Stimulated activated CD4-positive, alpha-beta T cell treated with anti-CD3 and anti-CD28 coated beads, Interleukin-1b, Interleukin-23, amount 100 ng/mL, for 4 hours (primary cell): ENCODE results near the gene ZNF444.
"Not testable (repeated sequence)": the region's sequence is repeated elsewhere in the genome, so short reads cannot be mapped to it uniquely, and the experiment has no call there.

ENCODE experiments used
- DNase-seq, 2 donors: peaks; one replicate each; pipeline ENCODE4 v3.0.0-alpha.2; 2020; ENCODE audit warnings: low read depth in 2 of 2

ZNF444 gene

GRCh38 chr19:56140583-56141416 lies at the start of gene ZNF444:
Gene ZNF444 (plus strand): TSS chr19:56141287. CDS start chr19:56146912, 5,625 bp downstream.
- peak; percentile 96 to 99 for DNase-seq

GRCh38 chr19:56091751-56092546 lies 49.1 kb upstream of the ZNF444 start:
- no peak for DNase-seq

GRCh38 chr19:56092685-56093631 lies 48.1 kb upstream of the ZNF444 start:
- DNase-seq, result no peak

- DNase-seq, result no peak
These were observed 46.6 kb upstream of the ZNF444 start for GRCh38 chr19:56094449-56094848.

GRCh38 chr19:56096665-56097064 lies 44.4 kb upstream of the ZNF444 start:
- DNase-seq, result no peak

GRCh38 chr19:56097306-56097705 lies 43.8 kb upstream of the ZNF444 start:
- no peak for DNase-seq

- no peak for DNase-seq
These were observed 43.3 kb upstream of the ZNF444 start for GRCh38 chr19:56097776-56098175.

- not testable (repeated sequence) for DNase-seq
These were observed 42.9 kb upstream of the ZNF444 start for GRCh38 chr19:56098237-56098636.

- no peak for DNase-seq
These were observed 42.1 kb upstream of the ZNF444 start for GRCh38 chr19:56098731-56099568.

- DNase-seq, result no peak
These were observed 41.2 kb upstream of the ZNF444 start for GRCh38 chr19:56099638-56100539.

- no peak for DNase-seq
These were observed 40.0 kb upstream of the ZNF444 start for GRCh38 chr19:56101095-56101494.

- no peak for DNase-seq
These were observed 39.1 kb upstream of the ZNF444 start for GRCh38 chr19:56101746-56102535.

GRCh38 chr19:56103027-56103614 lies 38.0 kb upstream of the ZNF444 start:
- no peak for DNase-seq

GRCh38 chr19:56104423-56104822 lies 36.7 kb upstream of the ZNF444 start:
- DNase-seq, result no peak

GRCh38 chr19:56105090-56105701 lies 35.9 kb upstream of the ZNF444 start:
- peak; percentile 32 to 40 for DNase-seq

- not testable (repeated sequence) for DNase-seq
These were observed 35.2 kb upstream of the ZNF444 start for GRCh38 chr19:56105831-56106396.

- no peak for DNase-seq
These were observed 34.7 kb upstream of the ZNF444 start for GRCh38 chr19:56106397-56106849.

GRCh38 chr19:56106993-56107392 lies 34.1 kb upstream of the ZNF444 start:
- no peak for DNase-seq
